GM10266 (cell line): ENCODE data around the gene LCOR.

Experiments used
- DNase-seq: peaks from one replicate; pipeline ENCODE4 v3.0.0; 2012; ENCODE audit errors: extremely low spot score
- CTCF ChIP-seq: IDR thresholded peaks from 2 replicates; pipeline ENCODE4 v1.5.1; 2012; ENCODE audit warnings: mild to moderate bottlenecking, low read depth; ENCODE audit not compliant: control insufficient read depth, insufficient read depth; ENCODE audit errors: missing control alignments

Gene LCOR

GRCh38 chr10:97042716-97043562 is 210.8 kb downstream of the LCOR start:
- no peak for TF ChIP-seq CTCF

GRCh38 chr10:97043563-97043855 is 211.4 kb downstream of the LCOR start:
- DNase-seq, result no peak
- TF ChIP-seq CTCF, result no peak

More at GRCh38 chr10:97042716-97043562, 210.8 kb downstream of the LCOR start:
- DNase-seq, result no peak
